Heart right ventricle (tissue), 16 donors: ENCODE results near the gene CX3CR1. TPM values are rescaled to one million over a fixed set of nuclear protein-coding genes. Genes with fewer than 3 reads are reported as not detected.

Experiments
- ATAC-seq, 8 donors: fragments of 200-7000 bp; cut with Tn5 transposase; one replicate each; pipeline ENCODE4 v1.9.1; 2020; ENCODE audit warnings: mild to moderate bottlenecking in 8 of 8, moderate library complexity in 8 of 8, moderate number of reproducible peaks in 1 of 8
- DNase-seq, 2 donors: peaks; one replicate each; pipeline ENCODE4 v3.0.0-alpha.2; 2020
- H3K27ac ChIP-seq, 10 donors: fragments of 200-600 bp; sonication (generic) in 2 of 10; one replicate each; pipeline versions ENCODE4 v1.5.0 to v1.8.0; 2020 to 2022; ENCODE audit warnings: mild to moderate bottlenecking in 3 of 10
- H3K27me3 ChIP-seq, 7 donors: fragments of 200-600 bp; one replicate each; pipeline ENCODE4 v1.8.0; 2021 to 2022; ENCODE audit warnings: mild to moderate bottlenecking in 2 of 7
- H3K36me3 ChIP-seq, 9 donors: fragments of 200-600 bp; sonication (generic) in 1 of 9; one replicate each; pipeline versions ENCODE4 v1.5.0 to v1.8.0; 2020 to 2022; ENCODE audit warnings: mild to moderate bottlenecking in 2 of 9
- H3K4me1 ChIP-seq, 9 donors: fragments of 200-600 bp; sonication (generic) in 1 of 9; one replicate each; pipeline versions ENCODE4 v1.5.0 to v1.8.0; 2020 to 2022; ENCODE audit warnings: mild to moderate bottlenecking in 4 of 9
- H3K4me3 ChIP-seq, 10 donors: fragments of 200-600 bp; sonication (generic) in 2 of 10; one replicate each; pipeline versions ENCODE4 v1.5.0 to v1.8.0; 2020 to 2022; ENCODE audit warnings: mild to moderate bottlenecking in 7 of 10, moderate library complexity in 2 of 10
- H3K9me3 ChIP-seq, 11 donors: fragments of 200-600 bp in 10 of 11; sonication (generic) in 2 of 11; one replicate each; pipeline versions ENCODE4 v1.5.0 to v1.8.0; 2013 to 2022; ENCODE audit warnings: mild to moderate bottlenecking in 2 of 11, control low read depth in 1 of 11, moderate library complexity in 1 of 11
- CTCF ChIP-seq, 9 donors: fragments of 200-600 bp; sonication (generic) in 2 of 9; IDR thresholded peaks; one replicate each; pipeline versions ENCODE4 v1.5.0 to v1.8.0; 2021 to 2022; ENCODE audit warnings: antibody characterized with exemption in 9 of 9, mild to moderate bottlenecking in 5 of 9, moderate library complexity in 1 of 9
- WGBS, 2 donors: extraction: QIAGEN DNeasy Blood & Tissue Kit; methylation state at CpG; one replicate each; pipeline ENCODE4 v1.1.7; 2013; ENCODE audit warnings: inconsistent platforms in 1 of 2; 5-methylcytosine and 5-hydroxymethylcytosine counted together
- intact Hi-C, 10 donors: fragments of 100-400 bp; cut with DNase I; formaldehyde crosslinking; loops; one replicate each; pipeline versions ENCODE4 v1.11.1 to v1.14.2; 2022
- polyA plus RNA-seq, 2 donors: library from polyadenylated mRNA; stranded (reverse); fragments of 200-250 nt; gene quantifications; one replicate each; pipeline ENCODE4 v1.2.3, GENCODE V29; 2013
- total RNA-seq, 10 donors: library from RNA; stranded (reverse); fragmentation: NEBNext Ultra II Directional in 3 of 10; extraction: Animal tissue kit (Norgen Biotek cat#: 25700) in 3 of 10; gene quantifications; one replicate each; pipeline versions ENCODE4 v1.2.1 to v1.2.4, GENCODE V29; 2021 to 2023
- donor health status: Arrhythmogenic right ventricular cardiomyopathy.
- donor health status: ischemic (EF 13 %, LVEDD 7.1; RV severe dilation, severe dysfunction).
- donor health status: healthy with polysubstance abuse.
- donor health status: DM: no; HTN: yes; CAD: no.
- donor health status: DM: no; HTN: no; CAD: no.
- donor health status: ischemic (EF 25% LVEDD 6.9; RV normal size, moderate dysfunction).
- donor health status: ischemic (EF 25% LVEDD 5.7; RV mildly dilated, moderate dysfunction).
- donor health status: healthy.
- donor health status: DM: yes; HTN: yes; CAD: no.
- donor health status: Ischemic cardiomyopathy.
- donor health status: ischemic (EF 35%, LVEDD 5.7; RV mildly dilated, moderate dysfunction).
- donor health status: nonischemic (EF 11% LVEDD 7.7; RV severe dilation, severe dysfunction).
- donor health status: DM: yes; HTN: yes; CAD: no.
- donor health status: PGD.
- donor health status: ischemic (EF 29% LVEDD 5.4; RV normal size, mild dysfunction).
- donor health status: nonischemic (EF 23%, LVEDD 6.1; RV moderate dilation, normal function).

The CX3CR1 gene
- total and polyA plus RNA-seq, 12 donors, result 0.12 to 6.9 (median 0.88) TPM

GRCh38 chr3:39260318-39260717, 19.5 kb downstream of the CX3CR1 start:
- Histone ChIP-seq H3K27me3 (no peaks in the 10 kb centered on the region), H3K36me3 (no peaks in the 10 kb centered on the region), H3K4me1 (peaks cover 0 to 69% (median 21%) of the 10 kb centered on the region in 9 donors), H3K27ac (peak overlapping the region in 6 of 10 donors; percentile 50 to 65 (median 58)), H3K4me3 (no peak overlapping the region), H3K9me3 (no peaks in the 10 kb centered on the region)
- DNase-seq (no peak), ATAC-seq (no peak)
- 67 to 76% methylated on average over 2 of the region's 2 CpGs for WGBS, 2 donors
- intact Hi-C loops, result loop anchor here in 1 of 10 donors (5.0 kb wide), 1 partner anchor 38 kb away; no protein-coding TSS in a partner anchor
- TF ChIP-seq CTCF (IDR thresholded peaks at IDR 0.05), result no peak

GRCh38 chr3:39255503-39256325, 24.1 kb downstream of the CX3CR1 start:
- TF ChIP-seq CTCF (IDR thresholded peaks at IDR 0.05), result no peak
- 63 to 68% methylated on average over 5 of the region's 5 CpGs for WGBS, 2 donors
- H3K4me3 ChIP-seq, result no peak overlapping the region
- no peaks in the 10 kb centered on the region for H3K27me3 ChIP-seq
- H3K36me3 ChIP-seq, result no peaks in the 10 kb centered on the region
- H3K9me3 ChIP-seq, result no peaks in the 10 kb centered on the region
- peak overlapping the region in 5 of 10 donors; percentile 8 to 81 (median 41) for H3K27ac ChIP-seq
- peaks cover 0 to 66% (median 15%) of the 10 kb centered on the region in 9 donors for H3K4me1 ChIP-seq
- DNase-seq (peak in 1 of 2 donors; percentile 19), ATAC-seq (peak; percentile 40 to 76 (median 60))
- intact Hi-C loops, result loop anchor here in 1 of 10 donors (2.0 kb wide), 1 partner anchor 39 kb away; no protein-coding TSS in a partner anchor

GRCh38 chr3:39254806-39255449, 24.9 kb downstream of the CX3CR1 start:
- ATAC-seq (peak in 2 of 8 donors; percentile 42 to 66), DNase-seq (no peak)
- peak overlapping the region in 5 of 10 donors; percentile 8 to 81 (median 41) for H3K27ac ChIP-seq
- no peak for TF ChIP-seq CTCF (IDR thresholded peaks at IDR 0.05)
- no peaks in the 10 kb centered on the region for H3K9me3 ChIP-seq
- H3K27me3 ChIP-seq, result no peaks in the 10 kb centered on the region
- intact Hi-C loops, result loop anchor here in 1 of 10 donors (2.0 kb wide), 1 partner anchor 38 kb away; no protein-coding TSS in a partner anchor
- 48% methylated on average over 2 of the region's 2 CpGs for WGBS, 2 donors
- H3K4me3 ChIP-seq, result no peak overlapping the region
- no peaks in the 10 kb centered on the region for H3K36me3 ChIP-seq
- peaks cover 0 to 66% (median 15%) of the 10 kb centered on the region in 9 donors for H3K4me1 ChIP-seq

- Histone ChIP-seq H3K9me3 (no peaks in the 10 kb centered on the region), H3K4me3 (no peak overlapping the region), H3K4me1 (peaks cover 0 to 56% (median 18%) of the 10 kb centered on the region in 9 donors), H3K27me3 (no peaks in the 10 kb centered on the region), H3K36me3 (no peaks in the 10 kb centered on the region), H3K27ac (no peak overlapping the region)
- 78 to 87% methylated on average over 5 of the region's 5 CpGs for WGBS, 2 donors
- DNase-seq (no peak), ATAC-seq (no peak)
- no peak for TF ChIP-seq CTCF (IDR thresholded peaks at IDR 0.05)
- intact Hi-C loops, result no loop called here
These were observed 28.3 kb downstream of the CX3CR1 start for GRCh38 chr3:39251576-39251975.
